Suppressor macrophage treated with lipopolysaccharide for 4 hours (primary cell): ENCODE data around the gene ZNF648.
"Not testable (repeated sequence)": the region's sequence is repeated elsewhere in the genome, so short reads cannot be mapped to it uniquely, and the experiment has no call there.

Experiments used
- DNase-seq: peaks from one replicate; pipeline ENCODE4 v3.0.0-alpha.2; 2020

The ZNF648 gene

GRCh38 chr1:182061594-182061993 is at the start of gene ZNF648:
ZNF648 (minus strand) TSS chr1:182061712; CDS start chr1:182058010, 3,702 bp downstream.
- no peak for DNase-seq

GRCh38 chr1:182110635-182111034 is 49.1 kb upstream of the ZNF648 start:
- no peak for DNase-seq

GRCh38 chr1:182109771-182110170 is 48.3 kb upstream of the ZNF648 start:
- no peak for DNase-seq

- DNase-seq: no peak
Measured at GRCh38 chr1:182107209-182107608, 45.7 kb upstream of the ZNF648 start.

- no peak for DNase-seq
Measured at GRCh38 chr1:182102043-182102416, 40.5 kb upstream of the ZNF648 start.

- DNase-seq: no peak
Measured at GRCh38 chr1:182101415-182102042, 40.0 kb upstream of the ZNF648 start.

GRCh38 chr1:182098301-182098700 is 36.8 kb upstream of the ZNF648 start:
- no peak for DNase-seq

GRCh38 chr1:182095946-182096345 is 34.4 kb upstream of the ZNF648 start:
- DNase-seq: no peak

GRCh38 chr1:182094514-182095005 is 33.0 kb upstream of the ZNF648 start:
- DNase-seq: not testable (repeated sequence)

- no peak for DNase-seq
Measured at GRCh38 chr1:182093781-182094180, 32.3 kb upstream of the ZNF648 start.

GRCh38 chr1:182092336-182092735 is 30.8 kb upstream of the ZNF648 start:
- no peak for DNase-seq

GRCh38 chr1:182091083-182091482 is 29.6 kb upstream of the ZNF648 start:
- no peak for DNase-seq

- no peak for DNase-seq
Measured at GRCh38 chr1:182087719-182088350, 26.3 kb upstream of the ZNF648 start.

GRCh38 chr1:182087304-182087703 is 25.8 kb upstream of the ZNF648 start:
- no peak for DNase-seq

GRCh38 chr1:182086620-182087019 is 25.1 kb upstream of the ZNF648 start:
- DNase-seq: no peak

GRCh38 chr1:182086136-182086535 is 24.6 kb upstream of the ZNF648 start:
- no peak for DNase-seq

- no peak for DNase-seq
Measured at GRCh38 chr1:182085726-182086125, 24.2 kb upstream of the ZNF648 start.

GRCh38 chr1:182084487-182085316 is 23.2 kb upstream of the ZNF648 start:
- peak; percentile 93 for DNase-seq

GRCh38 chr1:182083851-182084486 is 22.5 kb upstream of the ZNF648 start:
- DNase-seq: peak; percentile 25

GRCh38 chr1:182080955-182081582 is 19.6 kb upstream of the ZNF648 start:
- DNase-seq: peak; percentile 37

GRCh38 chr1:182080040-182080439 is 18.5 kb upstream of the ZNF648 start:
- no peak for DNase-seq

- DNase-seq: no peak
Measured at GRCh38 chr1:182071924-182072323, 10.4 kb upstream of the ZNF648 start.

GRCh38 chr1:182069028-182069466 is 7.5 kb upstream of the ZNF648 start:
- peak; percentile 23 for DNase-seq
